Suppressor macrophage treated with lipopolysaccharide for 4 hours (primary cell): ENCODE measurements around the gene MEX3A.

Source experiments
- DNase-seq: peaks from one replicate; pipeline ENCODE4 v3.0.0-alpha.2; 2020

Gene MEX3A

DNA sequence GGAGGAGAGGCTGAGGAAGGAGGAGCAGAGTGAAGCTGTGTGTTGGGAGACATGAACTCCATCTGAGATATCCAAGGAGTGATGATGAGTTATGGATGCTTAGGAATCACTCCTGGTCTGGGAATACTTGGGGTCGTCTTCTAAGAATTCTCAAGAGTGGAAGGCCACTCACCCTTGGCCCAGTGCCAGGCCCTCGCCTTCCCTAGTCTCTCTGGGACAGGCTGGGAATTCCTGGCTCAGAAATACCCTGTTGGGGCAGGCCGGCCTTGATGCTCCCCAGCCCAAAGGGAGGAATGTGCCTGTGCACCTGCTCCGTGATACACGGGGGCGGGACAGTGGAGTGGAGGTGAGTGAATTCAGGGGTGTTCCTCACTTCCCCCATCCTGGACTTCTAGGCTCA is 19.6 kb upstream of the MEX3A start:
- no peak for DNase-seq

DNA sequence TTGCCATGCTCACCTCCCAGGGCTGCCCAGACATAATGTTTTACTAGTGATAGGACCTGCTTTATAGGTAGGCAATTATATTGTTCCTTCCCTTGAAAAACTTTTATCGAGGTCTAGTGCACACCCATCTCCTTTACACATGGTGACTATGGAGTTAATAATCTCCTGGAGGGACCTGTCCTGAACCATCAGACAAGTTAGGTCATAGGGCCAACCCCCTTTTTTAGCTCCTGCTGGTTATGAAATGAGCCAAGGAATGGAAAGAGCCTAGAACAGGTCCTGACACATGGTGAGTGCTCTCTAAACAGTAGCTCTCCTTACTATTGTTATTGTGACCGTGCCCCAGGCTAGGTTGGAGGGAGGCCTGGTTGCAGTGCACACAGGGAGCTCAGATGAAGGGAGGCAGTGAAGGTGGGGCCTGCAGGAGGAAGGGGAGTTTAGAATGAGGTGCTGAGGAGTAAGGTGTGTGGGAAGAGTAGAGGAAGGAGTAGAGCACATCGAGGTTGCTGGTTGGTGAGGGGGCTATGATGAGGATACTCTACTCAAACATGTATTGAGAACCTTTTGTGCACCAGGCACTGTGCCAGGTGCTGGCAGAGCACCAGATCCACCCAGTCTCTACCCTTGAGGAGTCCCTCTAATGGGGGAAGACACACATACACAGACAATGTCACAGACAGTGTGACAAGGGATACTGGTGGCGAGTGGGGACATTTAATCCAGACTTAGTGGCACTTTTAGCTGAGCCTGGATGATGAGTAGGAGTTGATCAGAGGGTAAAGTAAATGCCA is 18.1 kb upstream of the MEX3A start:
- no peak for DNase-seq

DNA sequence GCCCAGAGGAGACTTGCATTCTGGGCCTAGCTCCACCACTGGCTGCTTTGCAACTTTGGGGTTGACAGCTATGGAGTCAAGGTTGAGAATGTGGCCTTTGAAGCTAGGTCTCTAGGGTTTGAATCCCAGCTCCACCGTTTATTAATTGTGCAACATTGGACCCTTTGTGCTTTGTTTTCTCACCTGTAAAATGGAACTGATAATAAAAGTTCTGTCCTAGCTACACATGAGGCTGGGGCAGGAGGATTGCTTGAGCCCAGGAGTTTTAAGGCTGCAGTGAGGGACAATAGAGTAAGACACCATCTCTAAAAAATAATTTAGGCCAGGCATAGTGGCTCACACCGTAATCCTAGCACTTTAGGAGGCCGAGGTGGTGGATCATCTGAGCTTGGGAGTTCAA is 17.0 kb upstream of the MEX3A start:
- DNase-seq, result no peak

DNA sequence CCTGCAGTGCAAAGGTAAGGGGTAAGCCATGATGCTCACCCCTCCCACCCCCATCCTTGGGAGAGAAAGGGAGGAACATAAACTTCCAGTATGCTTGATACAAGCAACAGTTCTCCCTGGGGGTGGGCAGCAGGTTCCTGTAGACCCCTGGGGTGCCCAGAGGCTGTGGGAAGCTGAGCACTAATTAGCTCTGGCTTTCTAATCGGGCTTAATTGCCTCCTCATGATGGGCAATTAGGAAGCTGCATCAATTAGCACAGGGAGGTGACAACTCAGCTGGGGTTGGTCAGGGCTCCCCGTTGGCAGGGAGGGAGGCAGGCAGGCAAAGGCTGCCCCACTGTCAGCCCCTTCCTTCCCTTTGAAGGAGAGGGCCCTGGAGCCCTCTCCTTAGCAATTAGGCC is 16.5 kb upstream of the MEX3A start:
- no peak for DNase-seq

DNA sequence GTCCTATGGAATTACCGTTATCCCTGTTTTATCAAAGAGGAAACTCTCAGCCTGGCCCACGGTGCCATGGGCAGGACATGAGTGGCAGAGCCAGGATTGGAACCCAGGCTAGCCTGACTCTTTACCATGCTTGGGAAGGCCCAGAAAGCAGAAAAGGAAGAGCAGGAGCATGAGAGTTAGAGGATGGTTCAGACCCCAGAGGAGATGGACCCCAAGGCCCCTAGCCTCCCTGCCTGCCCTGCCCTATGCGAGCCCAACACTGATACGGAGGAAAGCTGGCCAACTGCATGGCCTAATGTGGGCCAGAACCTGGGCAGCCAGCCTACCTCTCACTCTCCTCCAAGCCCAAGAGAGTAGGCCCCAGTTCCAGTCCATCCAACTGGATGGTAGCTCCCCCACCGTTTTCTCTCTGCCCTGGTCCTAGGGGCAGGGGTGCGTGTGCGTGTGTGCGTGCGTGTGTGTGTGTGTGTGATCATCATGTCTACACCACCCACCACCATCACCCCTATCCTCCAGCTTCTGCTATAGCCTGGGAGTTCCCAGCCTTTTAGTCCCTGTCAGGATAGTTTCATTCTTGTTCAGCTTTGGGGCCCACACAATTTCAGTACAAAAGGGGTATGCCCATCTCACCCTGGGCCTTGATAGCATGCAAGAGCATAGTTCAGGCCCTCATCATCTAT is 15.4 kb upstream of the MEX3A start:
- DNase-seq, result peak; percentile 67

DNA sequence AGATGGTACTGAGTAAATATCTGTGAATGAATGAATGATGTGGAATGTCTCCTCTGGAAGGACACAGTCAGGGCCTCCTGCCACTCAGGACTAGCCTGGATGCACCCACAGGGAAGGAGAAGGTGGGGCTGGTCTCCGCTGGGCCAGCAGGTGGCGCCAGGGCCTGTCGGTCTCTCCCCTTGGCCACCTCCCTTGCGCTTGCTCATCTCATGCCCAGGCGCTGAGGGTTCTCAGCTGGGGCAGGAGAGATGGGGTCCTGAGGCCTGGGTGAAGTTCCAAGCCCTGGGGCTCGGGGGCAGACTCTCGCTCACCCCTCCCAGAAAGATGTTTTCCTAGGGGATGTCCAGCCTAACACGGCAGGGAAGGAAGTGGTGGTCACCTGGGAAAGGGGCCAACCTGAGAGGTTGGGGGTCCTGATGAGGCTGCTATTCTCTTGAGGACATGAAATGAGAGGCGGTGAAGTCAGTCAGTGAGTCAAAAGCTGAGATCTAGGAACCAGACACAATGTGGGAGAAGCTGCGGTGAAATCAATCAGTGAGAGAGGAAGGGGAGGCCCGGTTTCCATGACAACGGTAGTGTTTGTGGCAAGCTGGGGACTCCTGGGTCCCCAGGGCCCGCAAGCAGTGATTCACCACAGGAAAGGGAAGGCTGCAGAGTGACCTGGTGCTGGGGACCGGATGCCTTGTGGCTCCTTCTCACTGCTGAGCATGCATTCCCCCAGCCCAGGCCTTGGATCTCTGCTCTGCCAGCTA is 14.6 kb upstream of the MEX3A start:
- DNase-seq, result peak; percentile 90

DNA sequence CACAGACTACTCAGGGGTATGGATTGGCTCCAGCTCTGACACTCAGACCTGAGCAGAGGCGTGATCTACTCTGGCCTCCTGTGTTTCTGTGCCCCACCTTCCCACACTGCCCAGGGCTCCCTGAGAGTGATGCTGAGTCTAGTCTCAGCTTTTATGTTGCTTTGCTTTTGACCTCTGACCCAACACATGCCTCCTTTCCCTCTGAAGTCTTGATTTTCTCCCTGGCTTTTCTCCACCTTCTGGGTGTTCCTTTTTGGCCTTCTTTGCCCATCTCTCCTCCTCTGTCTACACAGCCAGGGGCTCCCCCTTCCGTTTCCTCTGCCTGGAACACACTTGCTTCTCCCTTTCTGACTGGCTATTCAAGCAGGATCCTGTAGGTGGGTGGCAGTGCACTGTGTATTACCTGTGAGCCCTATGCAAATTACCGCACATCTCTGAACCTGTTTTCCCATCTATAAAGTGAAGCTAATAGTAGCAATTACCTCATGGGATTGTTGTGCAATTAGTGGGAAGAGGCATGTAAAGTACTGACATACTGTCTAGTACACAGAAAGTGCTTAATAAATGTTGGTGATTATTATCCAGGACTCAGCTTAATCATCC is 13.7 kb upstream of the MEX3A start:
- DNase-seq, result no peak

DNA sequence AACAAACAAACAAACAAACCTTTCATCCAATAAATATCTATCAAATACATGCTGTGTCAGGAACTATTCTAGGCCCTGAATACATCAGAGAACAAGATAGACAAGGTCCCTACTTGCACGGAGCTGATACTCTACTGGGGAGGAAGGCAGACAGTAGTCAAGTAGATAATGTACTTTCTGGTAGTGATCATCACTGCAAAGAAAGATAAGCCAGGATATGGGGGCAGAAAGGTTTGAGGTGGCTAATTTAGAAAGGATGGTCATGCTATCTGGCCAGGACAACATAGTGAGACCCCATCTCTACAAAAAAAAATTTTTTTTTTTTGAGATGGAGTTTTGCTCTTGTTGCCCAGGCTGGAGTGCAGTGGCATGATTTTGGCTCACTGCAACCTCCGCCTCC is 9.3 kb upstream of the MEX3A start:
- DNase-seq, result no peak

DNA sequence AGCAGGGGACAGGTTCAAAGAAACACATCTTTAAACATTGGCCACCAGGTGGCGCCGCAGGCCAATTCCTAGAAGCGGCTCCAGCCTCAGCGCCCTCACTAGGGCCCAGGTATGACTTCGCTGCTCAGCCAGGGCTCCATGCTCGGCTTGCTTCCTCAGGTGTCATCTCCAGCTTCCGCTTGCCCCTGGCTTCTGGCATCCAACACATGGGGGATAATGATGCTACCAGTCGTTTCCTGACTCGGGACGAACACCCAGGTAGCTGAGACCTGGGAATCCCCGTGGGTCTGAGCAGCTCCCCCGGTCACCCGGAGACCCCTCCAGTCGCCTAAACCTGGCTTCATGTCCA is 8.5 kb upstream of the MEX3A start:
- peak; percentile 87 for DNase-seq

DNA sequence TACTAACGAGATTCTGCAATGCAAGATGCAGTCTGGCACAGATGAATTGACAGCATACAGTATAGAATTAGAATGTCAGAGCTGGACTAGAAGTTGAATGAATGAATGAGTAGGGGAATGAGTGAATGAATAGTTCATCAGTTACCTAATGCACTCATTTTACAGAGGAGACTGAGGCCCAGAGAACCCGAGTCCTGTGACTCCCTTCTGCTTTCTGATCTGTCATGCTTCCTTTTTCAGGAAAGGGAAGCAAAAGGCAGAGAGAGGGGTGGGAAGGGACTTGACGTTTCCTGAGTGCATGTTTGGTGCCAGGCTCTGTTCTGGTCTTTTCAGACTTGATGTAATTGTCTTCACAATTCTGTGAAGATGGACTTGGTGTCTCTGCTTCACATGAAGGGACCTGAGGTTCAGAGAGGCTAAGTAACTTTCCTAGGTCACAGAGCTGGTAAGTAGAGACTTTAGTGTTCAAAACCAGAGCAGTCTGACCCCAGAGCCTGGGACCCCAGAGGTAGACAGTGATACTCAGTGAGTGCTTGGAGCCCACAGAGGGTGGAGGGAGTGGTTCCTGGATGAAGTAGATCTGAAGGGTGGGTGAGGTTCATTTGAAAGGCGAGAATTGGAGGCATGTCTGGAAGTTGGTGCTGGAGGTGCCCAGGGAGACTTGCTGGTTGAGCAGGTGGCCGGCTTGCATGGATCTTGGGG is 8.0 kb upstream of the MEX3A start:
- peak; percentile 85 for DNase-seq

DNA sequence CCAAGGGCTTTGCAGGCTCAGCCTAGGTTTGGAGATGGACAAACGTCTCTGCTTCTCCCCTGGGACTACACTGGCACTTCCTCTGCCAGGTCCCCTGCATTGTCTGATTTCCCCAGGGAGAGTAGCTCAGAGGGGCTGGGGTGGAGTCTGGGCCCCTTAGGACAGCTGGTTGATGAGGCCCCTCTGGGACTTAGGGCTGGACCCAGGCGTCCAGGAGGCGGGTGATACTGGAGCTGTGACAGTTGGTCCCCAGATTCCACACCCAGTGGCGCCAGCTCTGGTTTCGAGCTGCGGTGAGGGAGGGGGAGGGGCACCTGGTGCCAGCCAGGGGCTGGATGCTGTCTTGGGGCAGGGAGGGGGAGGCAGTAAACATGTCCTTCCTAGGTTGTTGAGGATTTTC is 7.4 kb upstream of the MEX3A start:
- DNase-seq, result no peak

DNA sequence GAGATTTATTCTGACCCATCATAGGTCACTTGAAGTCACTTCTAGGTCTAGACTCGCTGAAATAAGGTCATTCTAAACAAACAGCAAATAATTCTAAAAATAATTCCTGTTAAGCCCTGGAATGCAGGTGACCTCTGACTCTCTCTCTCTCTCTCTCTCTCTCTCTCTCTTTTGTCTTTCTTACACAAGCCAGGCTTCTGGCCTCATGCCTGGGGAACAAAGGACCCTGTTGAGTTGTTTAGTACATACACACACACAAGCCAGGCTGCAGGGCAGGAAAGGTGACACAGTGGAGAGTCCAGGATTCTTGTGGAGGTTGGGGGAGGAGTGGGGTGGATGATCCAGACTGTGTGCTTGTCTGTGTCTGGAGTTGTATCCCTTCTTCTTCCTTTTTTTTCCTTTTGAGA is 4.0 kb upstream of the MEX3A start:
- no peak for DNase-seq

DNA sequence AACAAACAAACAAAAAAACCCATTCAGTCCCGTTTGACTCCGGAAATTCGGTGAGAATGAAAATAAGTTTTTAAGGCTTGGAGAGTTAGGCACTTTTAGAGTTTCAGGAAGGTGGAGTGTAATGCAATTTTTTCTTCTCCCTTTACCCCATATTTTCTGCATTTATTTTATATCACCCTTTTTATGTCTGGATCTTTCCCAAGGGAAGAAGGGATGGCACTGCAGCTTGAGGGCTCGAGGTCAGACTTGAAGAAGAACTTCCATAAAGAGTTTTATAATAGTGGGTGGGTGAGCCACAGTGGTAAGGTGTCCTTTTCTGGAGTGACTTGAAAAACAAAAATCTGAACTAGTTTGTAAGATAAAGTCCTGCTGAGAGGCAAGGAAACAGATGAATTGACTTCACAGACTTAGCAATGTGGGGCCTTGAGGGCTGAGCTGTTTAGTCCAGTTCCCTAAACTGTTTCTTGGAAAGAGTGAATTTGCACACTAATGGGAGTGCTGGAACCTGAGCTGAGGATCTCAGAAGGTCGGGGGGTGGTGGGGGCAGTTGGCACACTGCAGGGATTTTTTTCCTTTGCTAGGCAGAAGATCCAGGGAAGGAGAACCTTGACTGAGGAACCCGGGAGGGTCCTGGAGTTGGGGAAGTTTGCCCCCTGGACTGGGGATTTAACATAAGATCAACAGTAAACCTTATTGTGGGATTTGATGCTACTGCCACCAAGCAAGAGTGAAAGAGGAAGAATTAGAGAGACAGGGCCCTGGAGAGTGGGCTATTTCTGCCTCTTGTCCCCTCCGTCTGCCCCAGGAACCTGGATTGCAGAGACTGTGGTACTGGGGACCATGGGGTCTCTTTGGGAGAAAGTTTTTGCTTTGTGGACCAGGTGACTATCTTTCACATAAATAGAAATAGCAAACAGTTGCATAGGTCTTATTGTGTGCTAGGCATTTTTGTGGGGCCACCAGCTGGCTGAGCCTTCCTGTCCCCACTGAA is 1.8 kb upstream of the MEX3A start:
- no peak for DNase-seq

DNA sequence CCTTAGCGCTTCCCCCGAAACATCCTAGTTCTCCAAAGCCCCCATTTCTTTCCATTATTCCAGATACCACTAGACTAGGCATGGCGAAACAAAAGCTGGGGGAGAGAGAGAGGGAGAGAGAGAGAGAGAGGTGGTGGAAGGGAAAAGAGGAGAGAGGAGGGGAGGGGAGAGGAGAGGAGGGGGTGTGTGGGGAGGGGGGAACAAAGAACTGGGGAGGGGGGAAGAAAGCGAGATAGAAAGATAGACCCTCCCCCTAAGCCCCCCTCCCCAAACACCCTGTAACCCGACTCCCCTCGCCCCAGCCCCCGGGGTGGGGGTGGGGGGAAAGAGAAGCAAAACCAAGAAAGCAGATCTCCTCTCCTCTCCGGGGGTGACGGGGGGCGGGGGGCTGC is 352 bp downstream of the MEX3A start:
- DNase-seq, result no peak

DNA sequence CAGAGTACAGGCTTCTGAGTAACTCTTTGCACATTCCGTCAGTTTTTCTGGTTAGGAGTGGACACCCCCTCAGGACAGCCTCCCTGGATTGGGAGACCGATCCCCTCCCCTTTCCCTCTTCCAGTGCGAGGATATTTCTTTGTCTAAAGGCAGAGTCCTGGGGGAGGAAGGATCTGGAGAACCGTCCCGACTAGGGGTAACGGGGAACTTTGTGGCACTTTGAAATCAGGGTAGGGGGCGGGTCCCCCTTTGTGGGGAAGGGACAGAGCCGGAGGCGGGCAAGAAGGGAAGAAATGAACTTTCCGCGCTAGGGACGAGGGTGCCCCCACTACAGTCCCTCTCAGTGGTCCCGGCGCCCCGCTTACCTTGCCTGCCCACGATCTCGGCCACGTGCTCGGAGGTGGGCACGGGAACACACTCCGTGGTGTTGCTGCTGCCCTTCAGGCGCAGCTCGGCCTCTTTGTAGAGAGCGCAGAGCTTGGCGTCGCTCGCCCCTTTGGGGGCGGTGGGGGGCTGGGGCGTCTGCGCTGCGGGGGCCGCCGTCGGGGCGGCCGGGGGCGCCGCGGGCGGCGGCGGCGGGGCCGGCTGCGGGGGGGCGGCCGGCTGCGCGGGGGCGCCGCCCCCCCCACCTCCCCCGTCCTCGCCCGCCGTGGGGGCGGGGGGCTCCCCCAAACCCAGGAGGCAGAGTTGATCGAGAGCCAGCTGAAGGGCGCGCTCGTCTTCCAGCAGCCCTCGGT is 917 bp downstream of the MEX3A start:
- DNase-seq, result no peak

DNA sequence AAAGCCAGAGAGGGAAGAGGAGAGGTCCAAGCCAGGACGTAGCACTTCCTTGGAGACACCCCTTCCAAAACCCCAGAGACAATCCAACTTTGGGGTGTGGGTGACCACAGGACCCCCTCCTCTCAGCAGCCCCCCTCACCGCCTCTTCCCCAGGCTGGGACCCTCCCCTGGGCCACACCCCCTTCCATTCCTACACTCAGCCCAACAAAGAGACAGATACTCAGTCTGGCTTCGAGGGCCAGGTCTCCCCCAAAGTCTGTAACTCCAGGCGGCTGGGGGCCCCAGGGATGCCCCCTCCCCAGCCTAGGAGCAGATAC is 1.4 kb downstream of the MEX3A start:
- no peak for DNase-seq

DNA sequence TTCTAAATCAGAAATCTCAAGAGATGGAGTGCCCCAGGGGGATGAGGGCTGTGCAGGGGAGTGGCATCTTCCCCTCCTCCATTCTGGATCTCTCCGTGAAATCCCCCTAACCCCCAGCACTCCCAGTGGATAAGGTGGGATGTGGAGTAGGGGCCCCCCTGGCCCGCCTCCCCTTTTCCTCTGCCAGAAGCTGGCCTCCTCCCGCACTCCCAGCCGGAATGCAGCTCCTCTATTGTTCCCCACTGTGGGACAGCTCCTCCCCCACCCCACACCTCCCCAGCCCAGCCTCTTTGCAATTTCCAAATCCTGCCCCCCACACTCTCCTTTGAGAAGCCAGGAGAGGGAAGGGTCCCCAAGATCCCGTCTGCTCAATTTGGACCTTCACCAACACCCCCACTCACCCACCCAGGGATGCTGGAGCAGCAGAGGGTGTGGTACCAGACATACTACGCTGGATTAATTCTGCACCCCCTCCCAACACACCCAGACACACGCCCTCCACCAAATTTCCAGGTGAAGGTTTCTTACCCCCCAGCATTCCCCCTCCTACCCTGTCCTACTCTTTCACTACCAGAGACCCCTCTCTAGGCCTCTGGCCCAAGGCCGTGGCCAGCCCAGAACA is 1.9 kb downstream of the MEX3A start:
- DNase-seq, result no peak

DNA sequence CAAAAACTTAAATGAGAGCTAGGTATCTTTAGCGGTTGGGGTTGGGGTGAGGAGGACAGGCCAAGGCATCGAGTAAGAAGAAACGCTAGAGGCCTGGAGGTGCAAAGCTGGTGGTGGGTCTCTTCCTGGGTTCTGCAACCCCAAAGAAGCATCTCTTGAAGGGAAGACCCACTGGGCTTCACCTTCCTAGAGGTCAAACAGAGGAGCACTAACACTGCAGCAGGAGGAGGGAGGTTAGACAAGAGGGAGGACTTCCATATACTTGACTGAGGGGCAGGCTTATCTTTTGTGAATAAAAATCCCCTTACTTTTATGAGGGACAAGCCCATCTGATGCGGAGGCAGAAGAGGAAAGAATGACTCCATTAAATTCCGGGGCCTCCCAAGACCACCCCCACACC is 2.5 kb downstream of the MEX3A start:
- no peak for DNase-seq

DNA sequence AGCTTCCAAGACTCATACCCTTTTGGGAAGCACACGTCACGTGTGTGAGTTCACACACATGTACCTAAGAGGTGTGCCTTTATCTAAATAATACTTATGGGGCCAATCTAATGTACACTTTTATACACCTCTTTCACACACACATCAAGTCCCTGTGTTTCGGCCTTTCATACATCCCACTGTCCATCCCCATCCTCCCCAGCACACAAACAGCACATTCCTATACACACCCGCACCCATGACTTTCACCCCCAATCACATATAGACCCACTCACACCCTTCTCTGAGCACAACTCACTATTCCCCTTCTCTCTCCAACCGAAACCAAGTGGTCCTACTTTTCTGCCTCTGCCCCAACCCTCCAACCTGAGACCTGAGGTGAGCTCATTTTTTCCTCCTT is 3.5 kb downstream of the MEX3A start:
- no peak for DNase-seq

DNA sequence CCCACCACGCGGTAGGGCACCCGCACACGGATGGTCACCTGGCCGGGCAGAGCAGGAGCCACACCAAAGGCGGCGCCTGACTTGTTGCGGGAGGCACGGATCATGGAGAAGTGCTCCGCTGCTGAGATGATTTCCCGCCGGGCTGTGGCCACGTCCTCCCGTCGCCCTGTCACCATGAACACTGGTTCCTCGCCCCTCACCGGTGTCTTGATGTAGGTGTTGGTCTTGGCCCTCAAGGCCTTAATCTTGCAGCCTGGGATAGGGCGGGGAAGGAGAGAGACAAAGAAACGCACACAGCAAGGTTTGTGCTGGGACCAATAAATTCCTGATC is 4.9 kb downstream of the MEX3A start:
- no peak for DNase-seq
